Measurements from ENCODE around the gene GBA2.

DNA sequence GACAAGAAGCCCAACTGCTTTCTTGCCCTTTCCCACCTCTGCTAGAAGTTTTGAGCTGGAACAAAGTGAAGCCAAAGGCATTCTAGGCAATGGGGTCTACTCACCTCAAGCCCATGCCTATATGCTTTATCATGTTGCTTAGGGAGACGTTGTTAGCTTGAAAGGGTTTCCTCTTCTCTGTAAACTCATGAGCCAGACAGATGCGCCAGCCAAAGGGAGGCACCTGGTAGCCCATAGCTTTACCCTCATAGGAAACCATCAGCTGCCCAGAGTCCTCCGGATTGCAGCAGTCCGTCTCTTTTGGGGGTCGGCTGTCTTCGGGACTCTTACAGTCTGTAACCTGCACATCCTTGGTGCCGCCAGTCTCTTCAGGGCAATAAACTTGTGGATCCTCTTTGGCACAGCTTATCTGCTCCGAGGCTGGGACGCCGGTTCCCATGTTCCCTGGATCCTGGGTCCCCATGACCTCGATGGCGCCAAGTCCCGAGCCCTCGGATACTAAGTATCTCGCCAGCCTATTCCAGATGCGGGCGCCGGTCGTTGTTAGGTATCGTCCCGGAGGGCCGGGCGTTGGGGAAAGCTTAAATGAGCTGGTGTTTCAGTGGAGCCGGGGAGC lies 678 bp downstream of the GBA2 start:
- no peak for TF ChIP-seq POLR2A (IDR thresholded peaks at IDR 0.05; ENCODE audit: low read length)
- no peak for TF ChIP-seq GATA1 (IDR thresholded peaks at IDR 0.05; ENCODE audit: low read depth, low read length)

All from erythroblast (primary cell).